Kidney (tissue), 14 donors: ENCODE data around the gene LRRC2. TPM values are rescaled to one million over a fixed set of nuclear protein-coding genes. Genes with fewer than 3 reads are reported as not detected.

Experiments
- DNase-seq, 5 donors: peaks; one replicate each; pipeline ENCODE4 v3.0.0-alpha.2; 2013 to 2020
- FAIRE-seq: peaks from 2 replicates; lab custom pipeline; 2012; peaks lifted over from hg19 to GRCh38; lab: Jason Lieb, UNC
- H3K27ac ChIP-seq, 2 donors: one replicate each; pipeline ENCODE4 v1.7.0; 2013; ENCODE audit warnings: low read depth in 2 of 2, low read length in 2 of 2, inconsistent platforms in 1 of 2
- H3K27me3 ChIP-seq: one replicate; pipeline ENCODE4 v1.7.1; 2013; ENCODE audit warnings: low read length, inconsistent platforms; ENCODE audit not compliant: control insufficient read depth, insufficient read depth
- H3K36me3 ChIP-seq, 3 donors: one replicate each; pipeline versions ENCODE4 v1.7.0 to v1.7.1; 2013; ENCODE audit warnings: low read length in 3 of 3, control low read depth in 1 of 3, inconsistent platforms in 1 of 3; ENCODE audit not compliant: insufficient read depth in 3 of 3, control insufficient read depth in 2 of 3
- H3K4me1 ChIP-seq, 3 donors: one replicate each; pipeline versions ENCODE4 v1.7.0 to v1.7.1; 2013; ENCODE audit warnings: low read length in 3 of 3, inconsistent platforms in 1 of 3, low read depth in 1 of 3; ENCODE audit not compliant: control insufficient read depth in 2 of 3, insufficient read depth in 2 of 3
- H3K4me3 ChIP-seq, 3 donors: one replicate each; pipeline versions ENCODE4 v1.7.0 to v1.8.1; 2013; ENCODE audit warnings: low read length in 3 of 3, control low read depth in 1 of 3, inconsistent platforms in 1 of 3
- H3K9ac ChIP-seq, 3 donors: one replicate each; pipeline versions ENCODE4 v1.7.0 to v1.7.1; 2013; ENCODE audit warnings: low read length in 3 of 3, control low read depth in 1 of 3, inconsistent platforms in 1 of 3
- H3K9me3 ChIP-seq, 3 donors: one replicate each; pipeline versions ENCODE4 v1.7.0 to v1.7.1; 2013; ENCODE audit warnings: low read length in 3 of 3, control low read depth in 1 of 3, inconsistent platforms in 1 of 3; ENCODE audit not compliant: control insufficient read depth in 2 of 3, insufficient read depth in 1 of 3
- intact Hi-C: fragments of 100-400 bp; cut with DNase I; formaldehyde crosslinking; loops from one replicate; pipeline ENCODE4 v1.11.1; 2022
- polyA plus RNA-seq: library from polyadenylated mRNA; stranded (reverse); fragments of 350-450 nt; fragmentation: Illumina TruSeq; extraction: RNeasy Lipid Tissue Mini Kit (QIAGEN cat#74804); gene quantifications from one replicate; pipeline ENCODE4 v1.2.3, GENCODE V29; 2014; ENCODE audit warnings: low read depth, low replicate concordance; ENCODE audit not compliant: insufficient read depth
- total RNA-seq: library from RNA; stranded (reverse); fragmentation: NEBNext Ultra II Directional; extraction: Animal tissue kit (Norgen Biotek cat#: 25700); gene quantifications from one replicate; pipeline ENCODE4 v1.2.1, GENCODE V29; 2021
- TF ChIP-seq, protein P1 (sequence below): IDR thresholded peaks from 3 replicates; pipeline ENCODE4 v1.5.1; 2012; ENCODE audit warnings: mild to moderate bottlenecking, moderate library complexity, borderline replicate concordance; ENCODE audit not compliant: insufficient read depth; ENCODE audit errors: extremely low read depth
- donor health status: control.
- donor health status: control.
- donor health status: control.
- donor health status: control.
- donor health status: control.
- donor health status: DM: yes; HTN: yes; CAD: no.
- donor health status: Normal renal cell carcinoma (clear cell type).

Gene LRRC2
- total and polyA plus RNA-seq, 2 donors from 2014 or later, result 3.4 to 7.5 TPM

DNA sequence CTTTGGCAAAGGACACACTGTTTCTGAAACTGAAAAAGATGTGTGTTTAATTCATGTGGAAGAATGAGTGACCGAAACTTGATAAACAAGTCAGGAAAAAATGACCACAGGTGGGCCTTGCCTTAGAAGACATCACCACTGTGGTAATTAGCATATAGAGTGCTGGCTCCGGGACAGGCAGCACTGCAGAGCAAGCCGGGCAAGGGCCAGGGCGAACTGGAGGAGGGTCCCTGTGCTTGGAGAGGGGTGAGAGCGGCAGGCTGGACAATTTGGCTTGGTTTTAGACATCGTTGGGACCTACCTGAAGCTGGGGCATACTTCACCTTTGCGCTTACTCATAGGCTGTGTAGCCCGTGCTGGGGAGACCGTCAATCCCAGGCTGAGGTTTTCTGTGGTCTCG is 60.1 kb downstream of the LRRC2 start:
- Histone ChIP-seq H3K36me3 (no peaks in the 10 kb centered on the region), H3K27me3 (no peaks in the 10 kb centered on the region), H3K4me3 (no peak overlapping the region), H3K9ac (no peak overlapping the region), H3K4me1 (no peaks in the 10 kb centered on the region), H3K27ac (no peak overlapping the region), H3K9me3 (no peaks in the 10 kb centered on the region)
- FAIRE-seq (no peak), DNase-seq (no peak)
- intact Hi-C loops, result no loop called here
- TF ChIP-seq, protein P1, sequence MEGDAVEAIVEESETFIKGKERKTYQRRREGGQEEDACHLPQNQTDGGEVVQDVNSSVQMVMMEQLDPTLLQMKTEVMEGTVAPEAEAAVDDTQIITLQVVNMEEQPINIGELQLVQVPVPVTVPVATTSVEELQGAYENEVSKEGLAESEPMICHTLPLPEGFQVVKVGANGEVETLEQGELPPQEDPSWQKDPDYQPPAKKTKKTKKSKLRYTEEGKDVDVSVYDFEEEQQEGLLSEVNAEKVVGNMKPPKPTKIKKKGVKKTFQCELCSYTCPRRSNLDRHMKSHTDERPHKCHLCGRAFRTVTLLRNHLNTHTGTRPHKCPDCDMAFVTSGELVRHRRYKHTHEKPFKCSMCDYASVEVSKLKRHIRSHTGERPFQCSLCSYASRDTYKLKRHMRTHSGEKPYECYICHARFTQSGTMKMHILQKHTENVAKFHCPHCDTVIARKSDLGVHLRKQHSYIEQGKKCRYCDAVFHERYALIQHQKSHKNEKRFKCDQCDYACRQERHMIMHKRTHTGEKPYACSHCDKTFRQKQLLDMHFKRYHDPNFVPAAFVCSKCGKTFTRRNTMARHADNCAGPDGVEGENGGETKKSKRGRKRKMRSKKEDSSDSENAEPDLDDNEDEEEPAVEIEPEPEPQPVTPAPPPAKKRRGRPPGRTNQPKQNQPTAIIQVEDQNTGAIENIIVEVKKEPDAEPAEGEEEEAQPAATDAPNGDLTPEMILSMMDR, result no peak

DNA sequence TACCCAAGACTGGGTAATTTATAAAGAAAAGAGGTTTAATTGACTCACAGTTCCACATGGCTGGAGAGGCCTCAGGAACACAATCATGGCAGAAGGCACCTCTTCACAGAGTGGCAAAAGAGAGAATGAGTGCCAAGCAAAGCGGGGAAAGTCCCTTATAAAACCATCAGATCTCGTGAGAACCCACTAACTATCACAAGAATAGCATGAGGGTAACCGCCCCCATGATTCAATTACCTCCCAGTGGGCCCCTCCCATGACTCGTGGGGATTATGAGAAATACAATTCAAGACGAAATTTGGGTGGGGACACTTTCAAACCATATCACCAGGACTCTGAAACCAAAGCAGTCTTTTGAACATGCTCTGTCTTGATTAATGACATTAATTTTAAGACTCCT is 61.3 kb downstream of the LRRC2 start:
- Histone ChIP-seq H3K4me3 (no peak overlapping the region), H3K9ac (no peak overlapping the region), H3K27ac (no peak overlapping the region), H3K4me1 (no peaks in the 10 kb centered on the region), H3K9me3 (no peaks in the 10 kb centered on the region), H3K27me3 (no peaks in the 10 kb centered on the region), H3K36me3 (no peaks in the 10 kb centered on the region)
- DNase-seq (no peak), FAIRE-seq (no peak)
- TF ChIP-seq, protein P1, result no peak
- intact Hi-C loops, result no loop called here

DNA sequence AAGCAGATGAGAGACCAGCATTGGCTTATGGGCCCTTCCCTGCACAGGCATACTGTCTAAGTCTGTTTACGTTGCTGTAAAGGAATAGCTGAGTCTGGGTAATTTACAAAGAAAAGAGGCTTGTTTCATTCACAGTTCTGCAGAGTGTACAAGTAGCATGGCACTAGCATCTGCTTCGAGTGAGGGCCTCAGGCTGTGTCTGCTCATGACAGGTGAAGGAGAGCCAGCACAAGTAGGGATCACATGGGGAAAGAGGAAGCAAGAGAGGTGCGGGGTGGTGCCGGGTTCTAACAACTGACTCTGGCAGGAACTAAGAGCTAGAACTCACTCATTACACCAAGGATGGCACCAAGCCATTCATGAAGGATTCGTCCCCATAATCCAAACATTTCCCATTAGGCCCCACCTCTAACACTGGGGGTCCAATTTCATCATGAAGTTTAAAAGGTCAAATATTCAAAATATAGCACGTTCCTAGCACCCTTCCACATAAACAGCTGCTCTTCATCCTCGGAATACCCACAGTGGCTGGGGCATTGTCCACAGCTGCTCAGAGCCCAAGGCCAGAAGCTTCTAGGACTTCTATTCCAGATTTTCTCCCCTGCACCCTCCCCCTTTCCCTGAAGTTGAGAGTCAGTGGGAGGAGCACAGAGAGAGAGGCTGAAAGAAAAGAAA is 62.8 kb downstream of the LRRC2 start:
- Histone ChIP-seq H3K36me3 (no peaks in the 10 kb centered on the region), H3K9ac (no peak overlapping the region), H3K27me3 (no peaks in the 10 kb centered on the region), H3K4me3 (no peak overlapping the region), H3K27ac (no peak overlapping the region), H3K9me3 (no peaks in the 10 kb centered on the region), H3K4me1 (no peaks in the 10 kb centered on the region)
- TF ChIP-seq, protein P1, result no peak
- intact Hi-C loops, result no loop called here
- DNase-seq, result no peak
- FAIRE-seq, result no peak

DNA sequence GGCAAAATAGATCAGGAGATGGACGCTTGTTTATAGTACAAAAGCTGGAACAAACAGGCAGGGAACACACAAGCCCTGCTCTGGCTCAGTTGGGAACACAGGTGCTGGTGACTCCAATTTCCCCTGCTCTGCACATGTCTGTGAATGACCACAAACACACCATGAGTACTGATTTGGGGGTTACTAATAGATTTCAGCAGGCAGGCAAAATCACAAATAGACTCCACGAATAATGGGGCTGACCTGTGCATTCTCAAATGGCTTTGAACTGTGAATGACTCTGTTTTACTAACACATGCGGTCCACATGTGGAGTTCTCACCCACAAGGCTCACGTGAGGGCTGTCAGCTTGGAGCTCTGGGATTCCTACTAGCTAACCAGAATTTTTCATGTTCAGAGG is 64.4 kb downstream of the LRRC2 start:
- Histone ChIP-seq H3K4me3 (no peak overlapping the region), H3K9me3 (no peaks in the 10 kb centered on the region), H3K27me3 (no peaks in the 10 kb centered on the region), H3K36me3 (no peaks in the 10 kb centered on the region), H3K4me1 (no peaks in the 10 kb centered on the region), H3K27ac (no peak overlapping the region), H3K9ac (no peak overlapping the region)
- peak in 1 of 5 donors; percentile 36 for DNase-seq
- intact Hi-C loops, result no loop called here
- FAIRE-seq, result no peak
- TF ChIP-seq, protein P1, result no peak
